ENCODE results near the gene BBS2.
"Not testable (repeated sequence)": the region's sequence is repeated elsewhere in the genome, so short reads cannot be mapped to it uniquely, and the experiment has no call there.

The BBS2 gene

DNA sequence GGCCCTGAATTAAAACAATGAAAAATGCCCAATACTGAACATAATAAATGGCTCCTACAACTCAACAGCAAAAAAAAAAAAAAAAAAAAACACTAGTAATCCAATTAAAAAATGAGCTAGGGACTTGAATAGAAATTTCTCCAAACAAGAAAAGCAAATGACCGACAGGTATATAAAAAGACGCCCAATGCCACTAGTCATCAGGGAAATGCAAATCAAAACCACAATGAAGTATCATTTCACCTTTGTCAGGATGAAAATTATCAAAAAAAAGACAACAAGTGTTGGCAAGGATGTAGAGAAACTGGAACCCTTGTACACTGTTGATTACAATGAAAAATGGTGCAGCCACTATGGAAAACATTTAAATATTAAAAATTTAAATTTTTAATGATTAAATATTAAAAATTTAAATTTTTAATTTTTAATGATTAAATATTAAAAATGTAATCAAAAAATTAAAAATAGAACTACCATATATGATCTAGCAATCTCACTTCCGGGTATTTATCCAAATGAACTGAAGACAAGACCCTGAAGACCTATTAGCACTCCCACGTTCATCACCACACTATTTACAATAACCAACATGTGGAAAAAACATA, 28.1 kb downstream of the BBS2 start:
- DNase-seq (ENCODE audit: low spot score), result no peak
- in situ Hi-C loops (cut with MboI; ENCODE audit: low pct_unique_long_range_greater_than_20kb, low sequenced_read_pairs, unreplicated experiment), result no loop called here

GRCh38 chr16:56488868-56489267, 31.0 kb downstream of the BBS2 start:
- in situ Hi-C loops (cut with MboI; ENCODE audit: low pct_unique_long_range_greater_than_20kb, low sequenced_read_pairs, unreplicated experiment); DNase-seq (ENCODE audit: low spot score): not testable (repeated sequence)

More for the DNA sequence above, 28.1 kb downstream of the BBS2 start:
- TF ChIP-seq CTCF (IDR thresholded peaks at IDR 0.05; ENCODE audit: extremely low read depth, insufficient read depth, missing control alignments), result no peak

DNA sequence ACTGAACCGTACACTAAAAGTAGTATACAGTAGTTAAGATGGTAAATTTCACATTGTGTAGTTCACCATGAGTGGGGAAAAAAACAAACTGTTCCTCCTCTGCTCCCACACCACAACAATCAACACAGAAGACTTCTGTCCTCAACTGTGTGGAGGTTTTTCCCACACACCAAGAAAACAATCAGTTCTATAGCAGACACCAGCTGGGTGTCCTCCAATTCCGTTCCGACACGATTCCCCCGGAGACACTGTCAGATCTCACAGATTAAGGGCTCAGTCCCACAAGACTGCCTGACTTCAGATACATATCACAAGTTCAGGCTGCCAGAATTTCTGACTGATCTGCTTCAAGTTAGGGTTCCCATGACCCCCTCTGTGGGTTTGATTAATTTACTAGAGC, 31.8 kb downstream of the BBS2 start:
- no peak for TF ChIP-seq CTCF (IDR thresholded peaks at IDR 0.05; ENCODE audit: extremely low read depth, insufficient read depth, missing control alignments)
- DNase-seq (ENCODE audit: low spot score), result no peak
- in situ Hi-C loops (cut with MboI; ENCODE audit: low pct_unique_long_range_greater_than_20kb, low sequenced_read_pairs, unreplicated experiment), result no loop called here

DNA sequence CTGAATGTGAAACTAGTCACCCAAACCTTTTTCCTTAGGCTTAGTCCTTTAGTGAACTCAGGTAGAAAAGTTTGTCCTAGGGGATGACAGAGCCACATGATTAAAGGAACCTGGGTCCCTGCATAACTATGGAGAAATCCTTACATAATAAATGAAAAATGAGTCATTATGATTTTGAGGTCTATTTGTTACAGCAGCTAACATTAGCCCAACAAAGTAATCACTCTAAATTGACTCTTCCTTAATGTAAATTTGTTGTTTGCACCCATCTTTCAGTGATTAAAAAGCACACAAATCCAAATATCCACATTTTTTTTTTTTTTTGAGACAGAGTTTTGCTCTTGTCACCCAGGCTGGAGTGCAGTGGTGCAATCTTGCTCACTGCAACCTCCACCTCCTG, 36.4 kb downstream of the BBS2 start:
- DNase-seq (ENCODE audit: low spot score), result no peak
- in situ Hi-C loops (cut with MboI; ENCODE audit: low pct_unique_long_range_greater_than_20kb, low sequenced_read_pairs, unreplicated experiment), result no loop called here
- no peak for TF ChIP-seq CTCF (IDR thresholded peaks at IDR 0.05; ENCODE audit: extremely low read depth, insufficient read depth, missing control alignments)

GRCh38 chr16:56482683-56483236, 37.1 kb downstream of the BBS2 start:
- in situ Hi-C loops (cut with MboI; ENCODE audit: low pct_unique_long_range_greater_than_20kb, low sequenced_read_pairs, unreplicated experiment), result no loop called here
- no peak for DNase-seq (ENCODE audit: low spot score)
- TF ChIP-seq CTCF (IDR thresholded peaks at IDR 0.05; ENCODE audit: extremely low read depth, insufficient read depth, missing control alignments), result no peak

- no peak for TF ChIP-seq CTCF (IDR thresholded peaks at IDR 0.05; ENCODE audit: extremely low read depth, insufficient read depth, missing control alignments)
- DNase-seq (ENCODE audit: low spot score), result no peak
- in situ Hi-C loops (cut with MboI; ENCODE audit: low pct_unique_long_range_greater_than_20kb, low sequenced_read_pairs, unreplicated experiment), result no loop called here
Observed at GRCh38 chr16:56481468-56482122, 38.2 kb downstream of the BBS2 start.

- TF ChIP-seq CTCF (IDR thresholded peaks at IDR 0.05; ENCODE audit: extremely low read depth, insufficient read depth, missing control alignments), result no peak
- no peak for DNase-seq (ENCODE audit: low spot score)
- in situ Hi-C loops (cut with MboI; ENCODE audit: low pct_unique_long_range_greater_than_20kb, low sequenced_read_pairs, unreplicated experiment), result no loop called here
Observed at GRCh38 chr16:56480776-56481467, 38.9 kb downstream of the BBS2 start.

All from GM13977 (cell line).